Ramos (cell line): ENCODE results near the gene ZNF496.
"Not testable (repeated sequence)": the region's sequence is repeated elsewhere in the genome, so short reads cannot be mapped to it uniquely, and the experiment has no call there.

ENCODE experiments used
- in situ Hi-C: fragments of 300-500 bp; cut with MboI; formaldehyde crosslinking; loops from one replicate; pipeline ENCODE4 v1.14.3; 2022; ENCODE audit warnings: low sequenced_read_pairs; ENCODE audit not compliant: unreplicated experiment

Gene ZNF496

GRCh38 chr1:247360116-247360898 is 28.6 kb upstream of the ZNF496 start:
- in situ Hi-C loops, result no loop called here

- in situ Hi-C loops, result no loop called here
These were observed 27.9 kb upstream of the ZNF496 start for GRCh38 chr1:247359559-247359958.

- in situ Hi-C loops, result no loop called here
These were observed 27.3 kb upstream of the ZNF496 start for GRCh38 chr1:247358920-247359319.

DNA sequence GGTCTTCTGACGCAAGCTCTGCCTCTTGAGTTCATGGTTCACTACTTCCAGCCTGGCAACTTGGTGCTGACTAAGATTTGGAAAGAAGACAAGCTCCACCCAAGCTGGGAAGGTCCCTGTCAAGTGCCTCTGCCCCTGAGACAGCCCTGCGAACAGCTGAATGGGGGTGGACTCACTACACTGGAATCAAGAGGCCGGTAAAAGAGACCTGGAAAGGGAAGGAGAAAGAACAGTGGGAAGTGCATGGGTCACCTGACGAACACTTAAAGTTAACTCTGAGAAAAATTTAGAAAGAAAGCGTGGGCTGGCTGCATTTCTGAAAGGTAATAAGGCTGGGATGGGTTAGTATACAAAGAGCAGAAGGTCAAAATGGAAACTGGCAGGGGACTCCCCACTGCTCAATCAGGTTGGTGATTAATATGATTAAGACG is 26.1 kb upstream of the ZNF496 start:
- in situ Hi-C loops, result no loop called here

GRCh38 chr1:247357052-247357780 is 25.5 kb upstream of the ZNF496 start:
- in situ Hi-C loops, result no loop called here

DNA sequence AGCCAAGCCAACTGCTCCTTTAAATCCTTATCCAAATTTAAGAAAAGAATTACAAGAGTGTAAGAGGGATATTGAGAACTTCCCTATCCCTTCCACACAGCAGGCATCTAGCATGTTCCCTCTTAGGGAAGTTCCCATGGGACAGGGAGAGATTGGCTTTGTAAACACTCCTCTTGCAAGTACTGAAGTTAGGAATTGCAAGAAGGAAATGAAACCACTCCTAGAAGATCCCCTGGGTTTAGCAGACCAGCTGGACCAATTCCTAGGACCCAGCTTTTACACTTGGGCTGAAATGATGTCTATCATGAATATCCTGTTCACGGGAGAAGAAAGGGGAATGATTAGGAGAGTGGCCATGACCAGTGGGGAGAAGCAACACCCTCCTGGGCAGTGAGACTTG is 23.5 kb upstream of the ZNF496 start:
- in situ Hi-C loops, result not testable (repeated sequence)

- in situ Hi-C loops, result no loop called here
These were observed 20.5 kb upstream of the ZNF496 start for GRCh38 chr1:247352175-247352574.

- in situ Hi-C loops, result no loop called here
These were observed 18.9 kb upstream of the ZNF496 start for GRCh38 chr1:247350587-247350986.

- in situ Hi-C loops, result no loop called here
These were observed 16.0 kb upstream of the ZNF496 start for GRCh38 chr1:247347477-247348222.

DNA sequence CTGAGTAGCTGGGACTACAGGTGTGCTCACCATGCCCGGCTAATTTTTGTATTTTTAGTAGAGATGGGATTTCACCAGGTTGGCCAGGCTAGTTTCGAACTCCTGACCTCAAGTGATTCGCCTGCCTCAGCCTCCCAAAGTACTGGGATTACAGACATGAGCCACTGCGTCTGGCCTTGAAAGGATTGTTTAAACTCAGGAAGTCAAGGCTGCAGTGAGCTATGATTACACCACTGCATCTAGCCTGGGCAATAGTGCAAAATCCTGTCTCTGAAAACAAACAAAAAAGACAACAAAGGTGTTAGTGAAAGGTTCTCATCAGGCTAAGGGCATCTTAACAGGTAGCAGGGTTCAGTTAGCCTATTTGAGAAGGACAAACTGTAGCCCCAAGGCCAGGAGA is 14.2 kb upstream of the ZNF496 start:
- in situ Hi-C loops, result no loop called here

- in situ Hi-C loops, result no loop called here
These were observed 12.1 kb upstream of the ZNF496 start for GRCh38 chr1:247343801-247344200.

DNA sequence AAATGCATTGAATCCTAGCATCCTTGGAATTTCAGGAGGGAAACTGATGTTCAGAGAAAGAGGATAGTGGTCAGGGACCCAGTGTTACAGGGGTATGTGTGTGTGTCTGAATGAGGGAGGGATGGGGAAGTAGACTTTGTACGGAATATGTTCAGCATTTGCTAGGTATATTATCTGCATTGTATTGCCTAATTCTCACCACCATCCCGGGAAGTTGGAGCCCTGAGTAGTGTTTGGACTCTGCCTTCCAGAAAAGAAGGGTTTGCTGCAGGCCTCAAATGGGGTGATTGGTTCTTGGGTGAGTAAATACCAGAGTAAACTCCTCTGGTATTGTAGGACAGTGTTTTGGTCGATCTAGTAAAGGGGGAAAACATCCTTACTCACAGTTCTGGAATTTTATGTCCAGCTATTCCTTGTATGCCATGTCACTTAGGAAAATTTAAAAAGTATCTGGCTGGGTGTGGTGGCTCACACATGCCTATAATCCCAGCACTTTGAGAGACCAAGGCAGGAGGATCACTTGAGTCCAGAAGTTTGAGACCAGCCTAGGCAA is 7.1 kb upstream of the ZNF496 start:
- in situ Hi-C loops, result no loop called here

DNA sequence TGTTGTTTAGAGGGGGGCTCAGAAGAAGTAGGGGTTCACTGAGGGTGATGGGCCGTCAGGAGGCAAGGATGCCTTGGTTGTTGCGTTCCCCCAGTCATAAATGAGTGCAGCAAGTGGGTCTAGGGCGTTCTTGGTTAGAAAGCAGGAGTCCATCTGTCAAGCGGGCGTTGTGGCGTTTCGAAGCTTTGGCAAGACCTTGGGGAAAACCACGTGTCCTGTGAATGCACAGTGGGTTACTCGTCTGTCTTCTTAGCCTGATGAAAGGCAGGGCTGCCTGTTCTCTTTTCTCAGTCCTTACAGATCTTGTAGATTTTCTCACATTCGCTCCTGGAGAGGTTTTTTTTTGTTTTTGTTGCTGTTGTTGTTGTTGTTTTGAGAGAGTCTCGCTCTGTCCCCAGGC is 6.3 kb upstream of the ZNF496 start:
- in situ Hi-C loops, result no loop called here

DNA sequence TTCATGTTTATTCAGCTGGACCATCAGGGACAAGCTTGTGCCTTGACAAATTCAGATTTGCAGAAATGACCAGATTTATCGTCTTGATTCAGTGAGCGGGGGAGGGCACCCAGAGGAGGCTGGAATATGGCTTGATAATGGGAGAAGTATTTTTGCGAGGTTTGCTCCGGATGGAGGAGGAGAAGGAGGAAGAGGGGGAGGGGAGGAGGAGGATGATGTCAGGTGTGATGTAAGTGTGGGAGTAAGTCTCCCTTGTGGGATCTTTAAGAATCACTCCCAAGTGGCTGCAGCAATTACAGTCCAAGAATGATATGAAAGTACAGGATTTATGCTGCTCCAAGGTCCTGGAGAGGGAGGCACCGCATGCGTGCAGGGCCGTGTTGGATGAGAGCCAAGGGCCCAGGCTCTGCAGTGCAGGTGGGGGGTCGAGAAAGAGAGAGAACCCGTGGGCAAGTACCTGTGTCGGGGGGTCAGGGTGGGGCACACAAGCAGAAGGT is 5.6 kb upstream of the ZNF496 start:
- in situ Hi-C loops, result no loop called here

- in situ Hi-C loops, result no loop called here
These were observed 4.7 kb upstream of the ZNF496 start for GRCh38 chr1:247336390-247336789.

- in situ Hi-C loops, result no loop called here
These were observed 4.2 kb upstream of the ZNF496 start for GRCh38 chr1:247335882-247336281.

- in situ Hi-C loops, result no loop called here
These were observed 2.9 kb upstream of the ZNF496 start for GRCh38 chr1:247334378-247335133.

DNA sequence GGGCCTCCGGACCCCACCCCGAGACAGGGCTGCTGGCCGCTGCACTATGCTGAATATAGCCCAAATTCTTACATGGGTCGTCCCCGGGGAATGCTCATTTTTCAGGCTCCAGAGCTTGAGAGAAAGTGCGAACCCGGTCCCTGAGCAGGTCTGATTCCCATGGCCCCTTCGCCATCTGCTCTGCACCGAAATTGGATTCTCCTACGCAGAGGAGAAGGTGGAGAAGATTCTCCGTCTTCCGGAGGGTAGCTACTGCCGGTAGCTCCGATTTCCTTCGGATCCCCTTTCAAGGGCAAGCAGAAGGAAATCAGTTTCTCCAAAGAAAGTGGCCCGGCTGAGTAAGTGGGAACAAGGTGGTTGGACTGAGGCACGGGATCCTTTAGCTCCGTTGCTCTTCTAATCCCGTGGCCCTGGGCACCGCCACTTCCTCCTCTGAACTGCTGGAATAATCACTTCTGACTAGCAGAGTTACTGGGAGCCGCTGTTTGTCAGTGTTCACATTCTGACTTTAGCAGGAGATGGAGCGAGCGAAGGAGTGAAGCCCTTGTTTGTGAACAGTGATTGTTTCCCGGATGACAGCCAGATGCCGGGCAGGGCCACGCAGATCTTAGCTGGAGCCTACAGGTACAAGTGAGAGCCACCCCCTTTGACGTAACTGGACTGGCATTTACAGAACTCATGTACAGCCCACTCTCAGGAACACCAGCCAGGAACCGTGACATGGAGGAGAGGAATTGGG is 1.1 kb upstream of the ZNF496 start:
- in situ Hi-C loops, result no loop called here

DNA sequence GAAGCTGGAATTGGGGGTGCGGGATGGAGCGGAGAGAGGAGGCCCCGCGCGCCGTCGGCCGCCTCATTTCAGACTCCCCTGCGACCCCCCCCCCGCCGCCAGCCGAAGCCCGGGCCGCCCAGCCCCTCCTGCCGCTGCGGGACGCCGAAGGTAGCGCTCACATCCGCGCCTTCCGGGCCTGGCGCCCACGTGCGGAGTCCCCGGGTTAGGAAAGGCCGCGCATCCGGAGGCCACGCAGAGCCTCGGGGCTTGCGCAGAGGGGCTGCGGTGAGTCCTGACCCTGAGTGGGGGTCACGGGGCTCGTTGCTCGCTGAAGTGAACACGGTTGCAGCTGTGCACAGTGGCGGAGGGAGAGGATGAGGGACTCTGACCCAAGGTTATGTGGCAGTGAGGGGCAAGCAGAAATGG is 552 bp upstream of the ZNF496 start:
- in situ Hi-C loops, result no loop called here
